NCI-H226 (cell line): ENCODE measurements around the gene OGG1.

Experiments
- DNase-seq: peaks from one replicate; pipeline ENCODE4 v3.0.0-alpha.2; 2015

The OGG1 gene

DNA sequence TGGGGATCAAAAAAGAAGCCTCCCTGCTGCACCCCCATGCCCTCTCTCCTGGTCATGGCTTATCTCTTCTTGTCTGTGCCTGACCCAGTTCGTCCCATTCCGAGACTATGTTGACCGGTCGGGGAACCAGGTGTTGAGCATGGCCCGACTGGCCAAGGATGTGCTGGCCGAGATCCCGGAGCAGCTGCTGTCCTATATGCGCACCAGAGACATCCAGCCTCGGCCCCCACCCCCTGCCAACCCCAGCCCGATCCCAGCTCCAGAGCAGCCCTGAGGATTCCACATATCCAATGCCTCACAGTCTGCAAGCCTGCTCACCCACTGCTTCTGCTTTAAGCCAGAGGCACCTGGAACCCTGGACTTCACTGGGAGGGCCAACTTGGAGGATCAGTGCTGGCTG is 20.3 kb upstream of the OGG1 start:
- no peak for DNase-seq

- no peak for DNase-seq
Observed at GRCh38 chr3:9730657-9731205, 19.0 kb upstream of the OGG1 start.

DNA sequence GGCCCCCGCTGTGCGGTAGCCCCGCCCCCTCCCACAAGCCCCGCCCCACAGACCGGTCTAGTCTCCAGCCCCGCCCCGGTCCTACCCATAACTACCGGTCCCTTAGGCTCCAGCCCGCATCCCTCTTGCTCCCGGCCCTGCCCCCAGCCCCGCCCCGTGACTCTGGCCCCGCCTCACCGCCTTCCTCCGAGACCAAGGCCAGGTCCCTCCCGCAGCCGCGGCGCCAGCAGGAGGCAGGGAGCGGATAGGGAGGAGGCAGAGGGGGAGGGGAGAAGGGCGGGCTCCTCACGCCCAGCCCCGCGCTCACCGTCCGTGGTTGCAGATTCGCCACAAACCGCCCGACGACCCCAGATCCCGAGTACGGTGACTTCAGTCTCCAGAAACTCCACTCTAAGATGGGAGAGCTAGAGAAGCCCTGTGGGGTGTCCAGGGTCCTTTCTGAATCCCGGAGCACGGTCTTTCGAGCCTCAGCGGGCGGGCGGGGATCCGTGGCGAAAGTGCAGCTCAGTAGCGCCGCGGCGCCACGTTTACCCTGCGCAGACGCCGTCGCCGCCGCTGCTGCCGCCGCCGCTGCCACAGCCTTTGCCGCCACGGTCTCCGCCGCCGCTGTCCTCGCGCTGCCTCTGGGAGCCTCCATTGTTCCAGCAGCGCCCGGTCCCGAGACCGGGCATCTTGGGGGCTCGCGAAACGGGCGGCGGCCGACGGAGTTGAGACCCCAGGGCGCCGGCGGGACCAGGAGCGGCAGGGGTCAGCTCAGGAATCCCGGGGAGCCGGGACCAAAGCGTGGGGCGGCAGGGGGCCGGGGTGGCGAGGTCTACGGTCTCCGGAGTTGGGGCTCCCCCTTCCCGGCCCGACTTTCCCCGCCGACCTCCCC is 18.3 kb upstream of the OGG1 start, which contains the start of gene BRPF1:
BRPF1 (plus strand) TSS at position 530 of the 874 bp plus-strand sequence. CDS start 2,406 bp downstream, outside the sequence.
- peak; percentile 97 for DNase-seq

DNA sequence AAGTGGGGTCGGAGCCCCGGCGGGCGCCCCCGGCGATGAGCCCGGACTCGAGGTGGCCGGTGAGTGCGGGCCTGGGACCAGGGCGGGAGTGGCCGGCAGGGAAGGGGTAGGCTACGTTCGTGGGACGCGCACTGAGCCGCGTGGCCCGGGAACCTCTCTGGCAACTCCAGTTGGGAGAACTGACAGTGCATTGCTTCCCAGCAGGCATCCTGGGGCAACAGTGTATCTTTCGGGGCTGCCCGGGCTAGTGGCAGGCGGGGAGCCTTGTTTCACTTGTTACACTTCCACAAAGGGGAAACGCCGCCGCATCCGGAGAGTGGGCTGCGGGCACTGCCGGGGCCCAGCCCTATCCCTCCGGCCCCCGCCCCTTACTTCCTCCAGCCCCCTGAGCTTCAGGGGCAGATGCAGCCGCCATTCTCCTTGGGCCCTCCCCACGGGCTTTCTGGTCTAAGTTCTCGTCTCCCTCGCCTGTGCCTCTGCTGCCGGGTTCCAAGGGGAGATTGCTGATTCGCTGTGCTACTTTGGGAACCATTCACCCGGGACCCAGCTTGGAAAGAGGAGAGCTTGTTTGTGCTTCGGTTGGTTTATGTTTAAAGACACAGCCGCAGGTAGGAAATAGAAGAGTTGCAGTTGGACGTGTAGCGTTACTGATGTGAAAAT is 17.5 kb upstream of the OGG1 start:
- DNase-seq, result no peak

DNA sequence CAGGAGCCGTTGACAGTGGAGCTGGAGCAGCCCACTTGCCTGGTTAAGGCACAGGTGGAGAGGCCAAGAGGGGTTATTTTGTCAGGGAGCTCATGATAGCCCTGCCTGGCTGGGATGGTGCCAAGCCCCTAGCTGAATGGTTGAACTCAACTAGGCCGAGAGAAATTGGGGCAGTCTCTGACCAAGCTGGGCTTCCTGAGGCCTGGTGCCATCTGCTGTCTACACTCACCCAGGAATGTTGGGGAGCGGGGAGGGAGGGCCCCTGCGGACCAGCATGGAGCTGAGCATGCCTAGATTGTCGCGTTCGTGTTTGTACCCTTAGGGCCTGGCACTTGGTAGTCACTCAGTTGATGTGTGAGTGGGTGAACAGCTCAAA is 17.0 kb upstream of the OGG1 start:
- DNase-seq, result no peak

DNA sequence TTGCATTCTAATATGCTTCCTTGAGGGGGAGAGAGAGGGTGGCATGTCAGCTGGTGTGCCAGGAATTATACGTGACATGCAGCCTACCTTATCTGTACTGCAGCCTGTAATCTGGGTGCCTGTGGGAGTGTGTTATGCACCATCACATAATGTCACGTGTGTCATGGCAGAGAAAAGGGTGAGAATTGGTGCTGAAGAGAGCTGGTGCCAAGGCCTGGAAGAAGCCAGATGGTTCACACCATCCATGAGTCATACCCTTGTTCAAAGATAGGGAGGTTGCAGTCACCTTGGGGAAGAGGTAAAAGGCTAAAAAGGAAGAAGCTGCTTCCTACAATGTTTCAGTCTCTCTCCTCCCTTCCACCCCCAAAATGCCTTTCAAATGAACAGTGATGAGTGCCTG is 12.9 kb upstream of the OGG1 start:
- peak; percentile 22 for DNase-seq

DNA sequence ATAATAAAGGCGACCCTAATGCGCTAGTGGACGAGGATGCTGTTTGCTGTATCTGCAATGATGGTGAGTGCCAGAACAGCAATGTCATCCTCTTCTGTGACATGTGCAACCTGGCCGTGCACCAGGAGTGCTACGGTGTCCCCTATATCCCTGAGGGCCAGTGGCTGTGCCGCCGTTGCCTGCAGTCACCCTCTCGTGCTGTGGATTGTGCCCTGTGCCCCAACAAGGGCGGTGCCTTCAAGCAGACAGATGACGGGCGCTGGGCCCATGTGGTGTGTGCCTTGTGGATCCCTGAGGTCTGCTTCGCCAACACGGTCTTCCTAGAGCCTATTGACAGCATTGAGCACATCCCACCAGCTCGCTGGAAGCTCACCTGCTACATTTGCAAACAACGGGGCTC is 10.6 kb upstream of the OGG1 start:
- DNase-seq, result no peak

- no peak for DNase-seq
Observed at GRCh38 chr3:9742560-9742959, 7.2 kb upstream of the OGG1 start.

- DNase-seq, result no peak
Observed at GRCh38 chr3:9743548-9743947, 6.2 kb upstream of the OGG1 start.

- no peak for DNase-seq
Observed at GRCh38 chr3:9744162-9744561, 5.6 kb upstream of the OGG1 start.

DNA sequence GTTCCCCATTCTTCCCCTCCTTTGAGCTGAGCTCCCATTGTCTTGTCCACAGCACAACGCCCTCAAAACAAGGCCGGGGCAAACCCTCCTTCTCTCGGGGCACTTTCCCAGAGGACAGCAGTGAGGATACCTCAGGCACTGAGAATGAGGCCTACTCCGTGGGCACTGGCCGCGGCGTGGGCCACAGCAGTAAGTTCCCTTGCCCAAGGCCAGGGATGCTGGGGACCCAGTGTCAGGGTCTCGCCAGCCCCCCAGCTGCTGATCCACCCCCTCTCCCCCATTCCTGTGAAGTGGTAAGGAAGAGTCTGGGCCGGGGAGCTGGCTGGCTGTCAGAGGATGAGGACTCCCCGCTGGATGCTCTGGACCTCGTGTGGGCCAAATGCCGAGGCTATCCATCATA is 4.2 kb upstream of the OGG1 start:
- no peak for DNase-seq

DNA sequence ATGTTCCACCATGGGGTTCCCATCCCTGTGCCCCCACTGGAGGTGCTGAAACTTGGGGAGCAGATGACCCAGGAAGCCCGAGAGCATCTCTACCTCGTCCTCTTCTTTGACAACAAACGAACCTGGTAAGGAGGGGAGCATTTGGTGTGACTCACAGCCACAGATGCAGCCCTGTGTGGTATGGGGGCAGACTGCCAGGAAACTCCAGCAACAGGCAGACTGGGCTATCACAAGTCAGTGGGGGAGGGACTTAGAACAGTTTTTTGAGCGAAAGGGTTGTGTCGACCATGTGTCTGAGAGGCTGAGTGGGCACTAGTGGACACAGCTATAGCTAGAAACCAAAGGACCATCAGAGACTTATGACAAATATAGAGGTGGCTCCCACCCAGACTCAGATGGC is 3.4 kb upstream of the OGG1 start:
- DNase-seq, result peak; percentile 75

DNA sequence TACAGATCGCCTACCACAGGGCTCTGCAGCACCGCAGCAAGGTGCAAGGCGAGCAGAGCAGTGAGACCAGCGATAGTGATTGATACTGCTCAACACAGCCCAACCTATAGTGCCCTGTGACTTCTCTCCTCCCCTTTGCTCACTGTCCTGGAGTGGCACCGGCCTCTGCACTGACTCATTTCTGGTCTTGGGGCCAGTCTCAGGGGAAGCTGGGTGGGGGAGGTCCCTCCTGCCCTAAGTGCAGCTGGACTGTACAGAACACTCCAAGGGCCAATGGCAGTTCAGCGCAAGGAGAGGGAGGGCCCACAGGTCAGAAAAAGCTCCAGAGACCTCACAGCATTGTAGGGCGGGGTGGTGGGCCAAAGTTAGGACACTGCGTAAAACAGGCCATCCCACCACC is 2.5 kb upstream of the OGG1 start:
- DNase-seq, result no peak

DNA sequence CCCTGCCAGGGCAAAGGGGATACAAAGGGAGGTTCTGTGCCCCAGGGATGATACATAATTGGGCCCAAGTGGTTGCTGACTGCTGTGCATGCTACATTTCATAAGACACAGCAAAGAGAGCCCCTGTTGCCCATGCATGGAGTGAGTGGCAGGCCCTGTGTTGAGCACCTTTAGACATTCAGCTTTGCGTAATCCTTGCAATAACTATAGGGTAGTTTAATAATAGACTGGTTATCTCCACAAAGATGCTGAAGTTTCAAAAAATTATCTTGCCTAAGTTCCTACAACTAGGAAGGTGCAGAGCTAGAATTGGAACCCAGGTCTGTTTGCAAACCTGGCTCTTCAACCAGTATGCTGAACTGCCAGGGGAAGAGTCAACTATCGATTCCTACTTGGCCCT is 1.7 kb upstream of the OGG1 start:
- DNase-seq, result no peak

GRCh38 chr3:9749296-9749644 is 482 bp upstream of the OGG1 start:
- no peak for DNase-seq

DNA sequence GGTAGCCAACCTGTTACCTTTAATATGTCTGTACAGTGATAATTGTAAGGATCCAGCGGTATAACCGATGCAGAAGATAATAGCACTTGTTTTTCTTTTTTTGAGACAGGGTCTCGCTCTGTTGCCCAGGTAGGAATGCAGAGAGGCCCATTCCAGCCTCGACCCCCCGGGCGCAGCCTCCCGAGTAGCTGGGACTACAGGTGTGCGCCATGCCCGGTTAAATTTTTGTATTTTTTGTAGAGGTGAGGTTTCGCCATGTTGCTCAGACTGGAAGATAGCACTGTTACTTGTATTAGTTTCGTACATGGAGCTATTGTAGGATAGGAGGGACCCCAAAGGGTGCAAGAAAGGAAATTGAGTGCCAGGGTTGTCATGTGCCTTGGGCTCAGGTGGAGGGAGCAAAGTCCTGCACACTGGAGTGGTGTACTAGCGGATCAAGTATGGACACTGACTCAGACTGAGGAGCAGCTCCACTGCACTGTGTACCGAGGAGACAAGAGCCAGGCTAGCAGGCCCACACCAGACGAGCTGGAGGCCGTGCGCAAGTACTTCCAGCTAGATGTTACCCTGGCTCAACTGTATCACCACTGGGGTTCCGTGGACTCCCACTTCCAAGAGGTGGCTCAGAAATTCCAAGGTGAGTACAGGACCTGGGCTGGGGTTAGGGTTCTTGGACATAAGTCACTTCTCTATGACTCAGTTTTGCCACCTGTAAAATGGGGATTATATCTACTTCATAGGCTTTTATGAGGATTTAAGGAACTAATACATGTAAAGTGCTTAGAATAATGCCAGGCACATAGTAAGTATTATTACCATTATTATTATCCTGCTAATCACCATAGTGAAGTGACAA is 1.0 kb downstream of the OGG1 start:
- DNase-seq, result no peak

DNA sequence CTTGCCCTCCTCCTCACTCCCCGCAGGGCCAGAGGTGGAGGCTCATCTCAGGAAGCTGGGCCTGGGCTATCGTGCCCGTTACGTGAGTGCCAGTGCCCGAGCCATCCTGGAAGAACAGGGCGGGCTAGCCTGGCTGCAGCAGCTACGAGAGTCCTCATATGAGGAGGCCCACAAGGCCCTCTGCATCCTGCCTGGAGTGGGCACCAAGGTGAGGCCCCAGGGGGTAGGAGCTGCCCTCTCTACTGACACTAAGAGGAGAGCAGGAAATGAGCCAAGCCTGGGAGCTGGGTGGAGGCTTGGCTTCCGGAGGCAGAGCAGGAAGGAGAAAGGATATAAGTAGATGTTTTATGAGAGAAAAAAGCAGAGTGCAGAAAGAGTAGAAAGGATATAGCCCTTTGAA is 4.9 kb downstream of the OGG1 start:
- no peak for DNase-seq

GRCh38 chr3:9757427-9757826 is 7.7 kb downstream of the OGG1 start:
- DNase-seq, result no peak

DNA sequence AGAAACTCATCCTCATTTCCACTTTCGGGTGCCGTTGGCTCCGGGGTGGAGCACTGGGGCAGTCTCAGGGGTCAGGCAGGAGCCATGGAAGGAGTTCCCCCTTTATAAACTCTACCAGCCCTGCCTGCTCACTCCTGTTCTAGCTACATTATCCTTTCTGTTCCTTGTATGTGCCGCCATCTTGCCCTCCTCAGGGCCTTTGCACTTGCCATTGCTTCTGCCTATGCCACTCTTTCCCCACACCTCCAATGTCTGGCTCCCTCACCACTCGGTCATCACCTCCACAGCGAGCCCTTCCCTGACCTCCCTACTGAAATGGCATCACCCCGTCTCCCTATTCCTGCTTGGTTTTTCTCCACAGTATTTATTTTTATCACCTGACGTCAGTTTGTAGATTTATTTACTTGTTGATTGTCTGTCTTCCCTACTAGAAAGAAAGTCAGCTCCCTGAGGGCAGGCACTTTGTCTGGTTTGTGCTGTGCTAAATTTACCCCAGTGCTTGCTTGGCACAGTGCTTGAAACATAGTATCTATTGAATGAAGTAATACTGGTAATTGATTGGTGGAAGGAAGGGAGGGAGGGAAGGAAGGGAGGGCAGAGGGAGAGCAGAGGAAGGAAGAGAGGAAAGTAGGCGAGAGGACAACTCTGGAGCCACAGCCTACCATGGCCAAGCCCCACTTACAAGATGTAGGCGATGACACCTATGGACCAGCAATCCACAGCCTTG is 11.2 kb downstream of the OGG1 start:
- no peak for DNase-seq

DNA sequence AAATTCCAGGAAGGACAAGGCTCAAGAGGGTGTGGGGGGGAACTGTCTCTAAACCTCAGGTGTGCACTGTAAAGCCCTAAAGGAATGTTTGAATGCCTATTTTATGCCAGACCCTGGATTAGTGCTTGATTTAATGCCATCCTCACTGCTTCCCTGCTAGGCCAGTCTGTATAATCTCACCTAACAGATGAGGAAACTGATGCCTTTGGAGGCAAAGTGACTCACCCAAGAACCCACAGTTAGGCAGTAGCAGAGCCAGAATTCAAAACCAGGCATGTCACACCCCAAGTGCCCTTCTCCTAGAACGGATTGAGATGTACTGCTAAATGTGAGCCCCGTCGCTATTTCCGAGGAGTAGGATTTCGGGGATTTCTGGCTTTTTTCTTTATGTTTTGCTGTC is 12.2 kb downstream of the OGG1 start:
- no peak for DNase-seq

GRCh38 chr3:9762871-9763270 is 13.1 kb downstream of the OGG1 start:
- DNase-seq, result no peak

DNA sequence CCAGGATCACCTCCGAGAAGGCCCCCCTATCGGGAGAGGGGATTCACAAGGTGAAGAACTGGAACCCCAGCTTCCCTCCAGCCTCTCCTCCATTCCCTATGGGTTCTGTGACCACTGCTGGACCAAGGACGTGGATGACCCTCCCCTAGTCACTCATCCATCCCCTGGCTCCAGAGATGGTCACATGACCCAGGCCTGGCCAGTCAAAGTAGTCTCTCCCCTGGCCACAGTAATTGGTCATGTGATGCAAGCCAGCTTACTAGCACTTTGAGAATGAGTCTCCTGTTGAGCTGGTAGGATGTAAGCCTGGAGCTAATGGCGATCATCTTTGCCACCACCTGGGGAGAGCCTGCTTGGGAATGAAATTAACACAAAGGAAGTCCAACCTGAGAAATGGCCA is 16.1 kb downstream of the OGG1 start:
- DNase-seq, result no peak

- no peak for DNase-seq
Observed at GRCh38 chr3:9767418-9767817, 17.7 kb downstream of the OGG1 start.
